ENCODE results near the gene ATAD2B. TPM values are rescaled to one million over a fixed set of nuclear protein-coding genes. Genes with fewer than 3 reads are reported as not detected.

Gene ATAD2B
- total and polyA plus RNA-seq, 2 of the 8 experiments (the other 6 are each of a cell fraction or from before 2014, with no cell fraction given) = 3.4 to 16.1 TPM

DNA sequence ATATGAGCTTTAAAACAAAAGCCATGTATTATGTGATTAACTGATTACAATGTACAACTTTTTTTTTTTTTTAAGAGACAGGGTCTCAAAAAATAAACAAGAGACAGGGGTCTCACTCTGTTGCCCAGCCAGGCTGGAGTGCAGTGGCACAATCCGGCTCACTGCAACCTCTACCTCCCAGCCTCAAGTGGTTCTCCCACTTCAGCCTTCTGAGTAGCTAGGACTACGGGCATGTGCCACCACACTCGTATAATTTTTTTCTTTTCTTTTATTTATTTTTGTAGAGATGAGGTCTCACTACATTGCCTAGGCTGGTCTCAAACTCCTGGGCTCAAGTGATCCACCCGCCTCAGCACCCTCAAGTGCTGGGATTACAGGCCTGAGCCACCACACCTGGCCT lies 103.1 kb downstream of the ATAD2B start (continued):
- TF ChIP-seq, protein P1, sequence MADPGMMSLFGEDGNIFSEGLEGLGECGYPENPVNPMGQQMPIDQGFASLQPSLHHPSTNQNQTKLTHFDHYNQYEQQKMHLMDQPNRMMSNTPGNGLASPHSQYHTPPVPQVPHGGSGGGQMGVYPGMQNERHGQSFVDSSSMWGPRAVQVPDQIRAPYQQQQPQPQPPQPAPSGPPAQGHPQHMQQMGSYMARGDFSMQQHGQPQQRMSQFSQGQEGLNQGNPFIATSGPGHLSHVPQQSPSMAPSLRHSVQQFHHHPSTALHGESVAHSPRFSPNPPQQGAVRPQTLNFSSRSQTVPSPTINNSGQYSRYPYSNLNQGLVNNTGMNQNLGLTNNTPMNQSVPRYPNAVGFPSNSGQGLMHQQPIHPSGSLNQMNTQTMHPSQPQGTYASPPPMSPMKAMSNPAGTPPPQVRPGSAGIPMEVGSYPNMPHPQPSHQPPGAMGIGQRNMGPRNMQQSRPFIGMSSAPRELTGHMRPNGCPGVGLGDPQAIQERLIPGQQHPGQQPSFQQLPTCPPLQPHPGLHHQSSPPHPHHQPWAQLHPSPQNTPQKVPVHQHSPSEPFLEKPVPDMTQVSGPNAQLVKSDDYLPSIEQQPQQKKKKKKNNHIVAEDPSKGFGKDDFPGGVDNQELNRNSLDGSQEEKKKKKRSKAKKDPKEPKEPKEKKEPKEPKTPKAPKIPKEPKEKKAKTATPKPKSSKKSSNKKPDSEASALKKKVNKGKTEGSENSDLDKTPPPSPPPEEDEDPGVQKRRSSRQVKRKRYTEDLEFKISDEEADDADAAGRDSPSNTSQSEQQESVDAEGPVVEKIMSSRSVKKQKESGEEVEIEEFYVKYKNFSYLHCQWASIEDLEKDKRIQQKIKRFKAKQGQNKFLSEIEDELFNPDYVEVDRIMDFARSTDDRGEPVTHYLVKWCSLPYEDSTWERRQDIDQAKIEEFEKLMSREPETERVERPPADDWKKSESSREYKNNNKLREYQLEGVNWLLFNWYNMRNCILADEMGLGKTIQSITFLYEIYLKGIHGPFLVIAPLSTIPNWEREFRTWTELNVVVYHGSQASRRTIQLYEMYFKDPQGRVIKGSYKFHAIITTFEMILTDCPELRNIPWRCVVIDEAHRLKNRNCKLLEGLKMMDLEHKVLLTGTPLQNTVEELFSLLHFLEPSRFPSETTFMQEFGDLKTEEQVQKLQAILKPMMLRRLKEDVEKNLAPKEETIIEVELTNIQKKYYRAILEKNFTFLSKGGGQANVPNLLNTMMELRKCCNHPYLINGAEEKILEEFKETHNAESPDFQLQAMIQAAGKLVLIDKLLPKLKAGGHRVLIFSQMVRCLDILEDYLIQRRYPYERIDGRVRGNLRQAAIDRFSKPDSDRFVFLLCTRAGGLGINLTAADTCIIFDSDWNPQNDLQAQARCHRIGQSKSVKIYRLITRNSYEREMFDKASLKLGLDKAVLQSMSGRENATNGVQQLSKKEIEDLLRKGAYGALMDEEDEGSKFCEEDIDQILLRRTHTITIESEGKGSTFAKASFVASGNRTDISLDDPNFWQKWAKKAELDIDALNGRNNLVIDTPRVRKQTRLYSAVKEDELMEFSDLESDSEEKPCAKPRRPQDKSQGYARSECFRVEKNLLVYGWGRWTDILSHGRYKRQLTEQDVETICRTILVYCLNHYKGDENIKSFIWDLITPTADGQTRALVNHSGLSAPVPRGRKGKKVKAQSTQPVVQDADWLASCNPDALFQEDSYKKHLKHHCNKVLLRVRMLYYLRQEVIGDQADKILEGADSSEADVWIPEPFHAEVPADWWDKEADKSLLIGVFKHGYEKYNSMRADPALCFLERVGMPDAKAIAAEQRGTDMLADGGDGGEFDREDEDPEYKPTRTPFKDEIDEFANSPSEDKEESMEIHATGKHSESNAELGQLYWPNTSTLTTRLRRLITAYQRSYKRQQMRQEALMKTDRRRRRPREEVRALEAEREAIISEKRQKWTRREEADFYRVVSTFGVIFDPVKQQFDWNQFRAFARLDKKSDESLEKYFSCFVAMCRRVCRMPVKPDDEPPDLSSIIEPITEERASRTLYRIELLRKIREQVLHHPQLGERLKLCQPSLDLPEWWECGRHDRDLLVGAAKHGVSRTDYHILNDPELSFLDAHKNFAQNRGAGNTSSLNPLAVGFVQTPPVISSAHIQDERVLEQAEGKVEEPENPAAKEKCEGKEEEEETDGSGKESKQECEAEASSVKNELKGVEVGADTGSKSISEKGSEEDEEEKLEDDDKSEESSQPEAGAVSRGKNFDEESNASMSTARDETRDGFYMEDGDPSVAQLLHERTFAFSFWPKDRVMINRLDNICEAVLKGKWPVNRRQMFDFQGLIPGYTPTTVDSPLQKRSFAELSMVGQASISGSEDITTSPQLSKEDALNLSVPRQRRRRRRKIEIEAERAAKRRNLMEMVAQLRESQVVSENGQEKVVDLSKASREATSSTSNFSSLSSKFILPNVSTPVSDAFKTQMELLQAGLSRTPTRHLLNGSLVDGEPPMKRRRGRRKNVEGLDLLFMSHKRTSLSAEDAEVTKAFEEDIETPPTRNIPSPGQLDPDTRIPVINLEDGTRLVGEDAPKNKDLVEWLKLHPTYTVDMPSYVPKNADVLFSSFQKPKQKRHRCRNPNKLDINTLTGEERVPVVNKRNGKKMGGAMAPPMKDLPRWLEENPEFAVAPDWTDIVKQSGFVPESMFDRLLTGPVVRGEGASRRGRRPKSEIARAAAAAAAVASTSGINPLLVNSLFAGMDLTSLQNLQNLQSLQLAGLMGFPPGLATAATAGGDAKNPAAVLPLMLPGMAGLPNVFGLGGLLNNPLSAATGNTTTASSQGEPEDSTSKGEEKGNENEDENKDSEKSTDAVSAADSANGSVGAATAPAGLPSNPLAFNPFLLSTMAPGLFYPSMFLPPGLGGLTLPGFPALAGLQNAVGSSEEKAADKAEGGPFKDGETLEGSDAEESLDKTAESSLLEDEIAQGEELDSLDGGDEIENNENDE (IDR thresholded peaks at IDR 0.05; ENCODE audit: insufficient replicate concordance, low read length) = no peak
- TF ChIP-seq SIRT6 (IDR thresholded peaks at IDR 0.05; ENCODE audit: low read length) = no peak
- TF ChIP-seq, protein P2, sequence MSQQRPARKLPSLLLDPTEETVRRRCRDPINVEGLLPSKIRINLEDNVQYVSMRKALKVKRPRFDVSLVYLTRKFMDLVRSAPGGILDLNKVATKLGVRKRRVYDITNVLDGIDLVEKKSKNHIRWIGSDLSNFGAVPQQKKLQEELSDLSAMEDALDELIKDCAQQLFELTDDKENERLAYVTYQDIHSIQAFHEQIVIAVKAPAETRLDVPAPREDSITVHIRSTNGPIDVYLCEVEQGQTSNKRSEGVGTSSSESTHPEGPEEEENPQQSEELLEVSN (IDR thresholded peaks at IDR 0.05) = no peak
- TF ChIP-seq CBX8 (IDR thresholded peaks at IDR 0.05; ENCODE audit: borderline replicate concordance, low read depth, low read length) = no peak
- TF ChIP-seq TEAD4 (IDR thresholded peaks at IDR 0.05; ENCODE audit: low read depth, low read length) = no peak
- TF ChIP-seq MAFK (IDR thresholded peaks at IDR 0.05; ENCODE audit: low read depth, low read length) = no peak
- TF ChIP-seq RFX5 (IDR thresholded peaks at IDR 0.05; ENCODE audit: borderline replicate concordance, low read depth, low read length) = no peak
- TF ChIP-seq, protein P3, sequence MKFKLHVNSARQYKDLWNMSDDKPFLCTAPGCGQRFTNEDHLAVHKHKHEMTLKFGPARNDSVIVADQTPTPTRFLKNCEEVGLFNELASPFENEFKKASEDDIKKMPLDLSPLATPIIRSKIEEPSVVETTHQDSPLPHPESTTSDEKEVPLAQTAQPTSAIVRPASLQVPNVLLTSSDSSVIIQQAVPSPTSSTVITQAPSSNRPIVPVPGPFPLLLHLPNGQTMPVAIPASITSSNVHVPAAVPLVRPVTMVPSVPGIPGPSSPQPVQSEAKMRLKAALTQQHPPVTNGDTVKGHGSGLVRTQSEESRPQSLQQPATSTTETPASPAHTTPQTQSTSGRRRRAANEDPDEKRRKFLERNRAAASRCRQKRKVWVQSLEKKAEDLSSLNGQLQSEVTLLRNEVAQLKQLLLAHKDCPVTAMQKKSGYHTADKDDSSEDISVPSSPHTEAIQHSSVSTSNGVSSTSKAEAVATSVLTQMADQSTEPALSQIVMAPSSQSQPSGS (IDR thresholded peaks at IDR 0.05; ENCODE audit: low read length) = no peak
- TF ChIP-seq SP1 (IDR thresholded peaks at IDR 0.05; ENCODE audit: low read depth, low read length) = no peak

Measured in H1 (cell line).